ENCODE data around the gene PMF1.

The PMF1 gene

GRCh38 chr1:156193208-156193487 is 19.7 kb upstream of the PMF1 start:
- ATAC-seq (ENCODE audit: low read depth) = no peak
- Histone ChIP-seq H3K9me3 (ENCODE audit: severe bottlenecking) (no peaks in the 10 kb centered on the region), H3K4me1 (ENCODE audit: insufficient read depth, poor library complexity, severe bottlenecking) (peaks cover 4% of the 10 kb centered on the region), H3K27ac (ENCODE audit: poor library complexity, severe bottlenecking) (peak overlapping the region; percentile 48), H3K4me3 (ENCODE audit: severe bottlenecking) (peak overlapping the region; percentile 73), H3K36me3 (ENCODE audit: low read depth) (peaks cover 7% of the 10 kb centered on the region; the same call in 1 of the 2 replicates), H3K27me3 (ENCODE audit: insufficient read depth, poor library complexity, severe bottlenecking) (no peaks in the 10 kb centered on the region)
- TF ChIP-seq, protein P1, sequence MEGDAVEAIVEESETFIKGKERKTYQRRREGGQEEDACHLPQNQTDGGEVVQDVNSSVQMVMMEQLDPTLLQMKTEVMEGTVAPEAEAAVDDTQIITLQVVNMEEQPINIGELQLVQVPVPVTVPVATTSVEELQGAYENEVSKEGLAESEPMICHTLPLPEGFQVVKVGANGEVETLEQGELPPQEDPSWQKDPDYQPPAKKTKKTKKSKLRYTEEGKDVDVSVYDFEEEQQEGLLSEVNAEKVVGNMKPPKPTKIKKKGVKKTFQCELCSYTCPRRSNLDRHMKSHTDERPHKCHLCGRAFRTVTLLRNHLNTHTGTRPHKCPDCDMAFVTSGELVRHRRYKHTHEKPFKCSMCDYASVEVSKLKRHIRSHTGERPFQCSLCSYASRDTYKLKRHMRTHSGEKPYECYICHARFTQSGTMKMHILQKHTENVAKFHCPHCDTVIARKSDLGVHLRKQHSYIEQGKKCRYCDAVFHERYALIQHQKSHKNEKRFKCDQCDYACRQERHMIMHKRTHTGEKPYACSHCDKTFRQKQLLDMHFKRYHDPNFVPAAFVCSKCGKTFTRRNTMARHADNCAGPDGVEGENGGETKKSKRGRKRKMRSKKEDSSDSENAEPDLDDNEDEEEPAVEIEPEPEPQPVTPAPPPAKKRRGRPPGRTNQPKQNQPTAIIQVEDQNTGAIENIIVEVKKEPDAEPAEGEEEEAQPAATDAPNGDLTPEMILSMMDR (IDR thresholded peaks at IDR 0.05; ENCODE audit: poor library complexity, severe bottlenecking) = no peak
- no peak for DNase-seq (ENCODE audit: low spot score)

- no peaks in the 10 kb centered on the region for H3K9me3 ChIP-seq (ENCODE audit: severe bottlenecking)
- H3K4me1 ChIP-seq (ENCODE audit: insufficient read depth, poor library complexity, severe bottlenecking) = peaks cover 4% of the 10 kb centered on the region
- H3K4me3 ChIP-seq (ENCODE audit: severe bottlenecking) = peak within 1 kb of the TSS; percentile 73
- no peaks in the 10 kb centered on the region for H3K27me3 ChIP-seq (ENCODE audit: insufficient read depth, poor library complexity, severe bottlenecking)
- peak; percentile 93 for DNase-seq (ENCODE audit: low spot score)
- H3K36me3 ChIP-seq (ENCODE audit: low read depth) = peaks cover 7% of the 10 kb centered on the region; the same call in 1 of the 2 replicates
- ATAC-seq (ENCODE audit: low read depth) = peak; percentile 98
- TF ChIP-seq, protein P1 (IDR thresholded peaks at IDR 0.05; ENCODE audit: poor library complexity, severe bottlenecking) = peak; percentile 40
- H3K27ac ChIP-seq (ENCODE audit: poor library complexity, severe bottlenecking) = peak within 1 kb of the TSS; percentile 48
These were observed 19.1 kb upstream of the PMF1 start, which contains the start of gene SLC25A44 for GRCh38 chr1:156193488-156194299. Gene SLC25A44, plus strand, starts transcription at chr1:156194104. Its CDS starts 5,744 bp downstream, at chr1:156199848.

GRCh38 chr1:156194300-156194652 is 18.5 kb upstream of the PMF1 start:
- no peak for DNase-seq (ENCODE audit: low spot score)
- TF ChIP-seq, protein P1 (IDR thresholded peaks at IDR 0.05; ENCODE audit: poor library complexity, severe bottlenecking) = no peak
- Histone ChIP-seq H3K9me3 (ENCODE audit: severe bottlenecking) (no peaks in the 10 kb centered on the region), H3K36me3 (ENCODE audit: low read depth) (peaks cover 7% of the 10 kb centered on the region; the same call in 1 of the 2 replicates), H3K27me3 (ENCODE audit: insufficient read depth, poor library complexity, severe bottlenecking) (no peaks in the 10 kb centered on the region), H3K4me1 (ENCODE audit: insufficient read depth, poor library complexity, severe bottlenecking) (peaks cover 4% of the 10 kb centered on the region), H3K27ac (ENCODE audit: poor library complexity, severe bottlenecking) (peak overlapping the region; percentile 48), H3K4me3 (ENCODE audit: severe bottlenecking) (peak overlapping the region; percentile 73)
- no peak for ATAC-seq (ENCODE audit: low read depth)

DNA sequence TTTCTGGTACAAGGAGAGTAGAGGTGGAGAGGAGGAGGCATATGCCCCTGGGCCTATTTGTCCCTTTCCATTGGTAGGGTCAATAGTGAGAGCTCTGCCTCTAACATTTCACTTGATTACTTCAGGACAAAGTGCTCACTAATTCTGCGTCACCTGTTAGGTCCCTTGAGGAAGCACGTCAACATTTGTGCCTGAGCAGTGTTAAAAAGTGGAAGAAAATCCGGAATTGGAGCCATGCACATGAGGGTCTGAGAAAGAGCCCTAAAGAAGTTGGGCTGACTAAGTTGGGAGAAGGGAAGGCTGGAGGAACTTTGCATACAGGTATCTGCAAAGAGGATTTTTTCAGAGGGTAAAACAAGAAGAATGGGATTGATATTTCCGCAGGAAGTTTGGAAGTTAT is 17.0 kb upstream of the PMF1 start:
- H3K4me1 ChIP-seq (ENCODE audit: insufficient read depth, poor library complexity, severe bottlenecking) = peaks cover 4% of the 10 kb centered on the region
- TF ChIP-seq, protein P1 (IDR thresholded peaks at IDR 0.05; ENCODE audit: poor library complexity, severe bottlenecking) = no peak
- DNase-seq (ENCODE audit: low spot score) (no peak), ATAC-seq (ENCODE audit: low read depth) (no peak)
- H3K27me3 ChIP-seq (ENCODE audit: insufficient read depth, poor library complexity, severe bottlenecking) = no peaks in the 10 kb centered on the region
- no peaks in the 10 kb centered on the region for H3K9me3 ChIP-seq (ENCODE audit: severe bottlenecking)
- no peak overlapping the region for H3K27ac ChIP-seq (ENCODE audit: poor library complexity, severe bottlenecking)
- H3K4me3 ChIP-seq (ENCODE audit: severe bottlenecking) = no peak overlapping the region
- peaks cover 13% of the 10 kb centered on the region for H3K36me3 ChIP-seq (ENCODE audit: low read depth)

DNA sequence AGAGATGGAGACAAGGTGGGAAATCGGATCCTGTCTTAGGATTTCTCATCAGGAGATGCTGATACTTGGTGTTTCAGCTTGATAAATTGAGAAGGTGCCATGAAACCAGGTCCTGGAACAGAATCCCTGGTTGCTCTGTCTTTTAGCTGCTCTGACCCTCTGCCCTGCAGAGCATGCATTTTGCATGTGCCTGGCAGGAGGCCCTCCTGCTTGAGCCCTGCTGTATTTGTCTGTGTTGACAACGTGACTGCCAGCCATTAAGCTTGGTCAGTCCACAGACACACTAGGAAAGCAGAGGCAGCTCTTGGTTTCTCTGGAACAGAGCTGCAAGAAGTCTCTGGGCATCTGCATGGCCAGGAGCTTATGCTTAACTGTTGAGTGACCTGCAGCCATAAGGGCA is 16.4 kb upstream of the PMF1 start:
- H3K4me3 ChIP-seq (ENCODE audit: severe bottlenecking) = no peak overlapping the region
- no peak overlapping the region for H3K27ac ChIP-seq (ENCODE audit: poor library complexity, severe bottlenecking)
- TF ChIP-seq, protein P1 (IDR thresholded peaks at IDR 0.05; ENCODE audit: poor library complexity, severe bottlenecking) = no peak
- H3K27me3 ChIP-seq (ENCODE audit: insufficient read depth, poor library complexity, severe bottlenecking) = no peaks in the 10 kb centered on the region
- H3K36me3 ChIP-seq (ENCODE audit: low read depth) = peaks cover 13% of the 10 kb centered on the region
- H3K9me3 ChIP-seq (ENCODE audit: severe bottlenecking) = no peaks in the 10 kb centered on the region
- DNase-seq (ENCODE audit: low spot score) = no peak
- ATAC-seq (ENCODE audit: low read depth) = no peak
- peaks cover 4% of the 10 kb centered on the region for H3K4me1 ChIP-seq (ENCODE audit: insufficient read depth, poor library complexity, severe bottlenecking)

All from RWPE2 (cell line).